ENCODE measurements around the gene RNU5B-1.

GRCh38 chr15:65327651-65328393, 23.3 kb downstream of the RNU5B-1 start:
- TF ChIP-seq SUZ12 (IDR thresholded peaks at IDR 0.05; ENCODE audit: extremely low read depth, insufficient read depth, insufficient read length) (no peak), YY1 (IDR thresholded peaks at IDR 0.05; ENCODE audit: insufficient read depth, insufficient read length) (no peak), ZNF274 (IDR thresholded peaks at IDR 0.05; ENCODE audit: low read depth, low read length) (no peak)
